IMR-90 (cell line): ENCODE results near the gene BIRC5. TPM values are rescaled to one million over a fixed set of nuclear protein-coding genes. Genes with fewer than 3 reads are reported as not detected.

Experiments used
- ATAC-seq: fragments of 200-7000 bp; cut with Tn5 transposase; 2 replicates; pipeline ENCODE4 v1.9.1; 2020; ENCODE audit warnings: low read depth, mild to moderate bottlenecking, moderate library complexity
- BruUV-seq: library from RNA; stranded (reverse); fragments of 400-500 nt; replicated peaks from 2 replicates; lab custom pipeline; 2021; lab: Mats Ljungman, UMichigan
- CTCF ChIA-PET: fragments of 300-600 bp; formaldehyde crosslinking; extraction: SDS; loops from one replicate; lab custom pipeline; 2021; ENCODE audit warnings: antibody characterized with exemption; lab: Yijun Ruan, JAX
- POLR2A ChIA-PET: fragments of 300-600 bp; sonication (Branson Sonifier 250); formaldehyde crosslinking; loops from one replicate; lab custom pipeline; 2022; ENCODE audit warnings: antibody characterized with exemption; ENCODE audit not compliant: unreplicated experiment; lab: Charles Lee
- DNase-seq: peaks from one replicate; pipeline ENCODE4 v3.0.0; 2013
- H2AFZ ChIP-seq: replicated peaks from 2 replicates; pipeline ENCODE3; 2013; ENCODE audit warnings: low read length, mild to moderate bottlenecking; ENCODE audit not compliant: poor library complexity
- H2AK5ac ChIP-seq: 2 replicates; pipeline ENCODE4 v1.6.1; 2013; ENCODE audit warnings: low read depth, low read length, inconsistent platforms
- H2AK9ac ChIP-seq: replicated peaks from 2 replicates; pipeline ENCODE3; 2013; ENCODE audit warnings: mild to moderate bottlenecking, low read depth, low read length, moderate library complexity; ENCODE audit not compliant: poor library complexity
- H2BK120ac ChIP-seq: 2 replicates; pipeline ENCODE4 v1.6.1; 2013; ENCODE audit warnings: low read depth, low read length, inconsistent platforms
- H2BK15ac ChIP-seq: 3 replicates; pipeline ENCODE4 v1.6.1; 2013; ENCODE audit warnings: low read depth, low read length, inconsistent platforms
- H2BK20ac ChIP-seq: 2 replicates; pipeline ENCODE4 v1.6.1; 2013; ENCODE audit warnings: low read depth, mild to moderate bottlenecking, inconsistent platforms, low read length, moderate library complexity
- H2BK5ac ChIP-seq: 2 replicates; pipeline ENCODE4 v1.6.1; 2013; ENCODE audit warnings: mild to moderate bottlenecking, low read depth, low read length, inconsistent platforms; ENCODE audit not compliant: poor library complexity, severe bottlenecking
- H3K14ac ChIP-seq: replicated peaks from 2 replicates; pipeline ENCODE4 v1.6.1; 2013; ENCODE audit warnings: low read depth, low read length, inconsistent platforms
- H3K18ac ChIP-seq: 2 replicates; pipeline ENCODE4 v1.6.1; 2013; ENCODE audit warnings: low read depth, low read length, control low read depth
- H3K23ac ChIP-seq: 2 replicates; pipeline ENCODE4 v1.6.1; 2013; ENCODE audit warnings: low read depth, low read length, inconsistent platforms
- H3K27ac ChIP-seq: 2 replicates; pipeline ENCODE4 v1.5.1; 2013; ENCODE audit warnings: mild to moderate bottlenecking, control low read depth, low read length; ENCODE audit not compliant: insufficient read depth
- H3K27me3 ChIP-seq: 2 replicates; pipeline ENCODE4 v1.6.1; 2013; ENCODE audit warnings: low read length; ENCODE audit not compliant: control insufficient read depth, insufficient read depth
- H3K36me3 ChIP-seq: 2 replicates; pipeline ENCODE4 v1.6.1; 2013; ENCODE audit warnings: low read length, mixed read lengths; ENCODE audit not compliant: control insufficient read depth, insufficient read depth
- H3K4ac ChIP-seq: 2 replicates; pipeline ENCODE4 v1.6.1; 2013; ENCODE audit warnings: low read depth, low read length, inconsistent platforms
- H3K4me1 ChIP-seq: 2 replicates; pipeline ENCODE4 v1.6.1; 2013; ENCODE audit warnings: low read length, mixed read lengths; ENCODE audit not compliant: control insufficient read depth, insufficient read depth
- H3K4me2 ChIP-seq: 2 replicates; pipeline ENCODE4 v1.6.1; 2013; ENCODE audit warnings: low read depth, mild to moderate bottlenecking, control low read depth, low read length, moderate library complexity
- H3K4me3 ChIP-seq: 2 replicates; pipeline ENCODE4 v1.5.1; 2013; ENCODE audit warnings: low read depth, mild to moderate bottlenecking, control low read depth, low read length, moderate library complexity; ENCODE audit not compliant: insufficient read depth
- H3K56ac ChIP-seq: 2 replicates; pipeline ENCODE4 v1.6.1; 2013; ENCODE audit warnings: low read length, inconsistent platforms; ENCODE audit not compliant: insufficient read depth; ENCODE audit errors: extremely low read depth
- H3K79me1 ChIP-seq, 2 experiments: 2 replicates each; pipeline ENCODE4 v1.6.1; 2013; ENCODE audit warnings: low read length in 2 of 2, inconsistent platforms in 1 of 2, low read depth in 1 of 2
- H3K9ac ChIP-seq: 2 replicates; pipeline ENCODE4 v1.6.1; 2013; ENCODE audit warnings: low read depth, low read length, control low read depth
- H3K9me1 ChIP-seq: 2 replicates; pipeline ENCODE4 v1.6.1; 2013; ENCODE audit warnings: low read length, inconsistent platforms; ENCODE audit not compliant: insufficient read depth
- H3K9me3 ChIP-seq: 2 replicates; pipeline ENCODE4 v1.6.1; 2013; ENCODE audit warnings: low read length; ENCODE audit not compliant: control insufficient read depth, insufficient read depth
- H4K20me1 ChIP-seq: 2 replicates; pipeline ENCODE4 v1.6.1; 2013; ENCODE audit warnings: low read length, inconsistent platforms; ENCODE audit not compliant: insufficient read depth
- H4K5ac ChIP-seq: 2 replicates; pipeline ENCODE4 v1.6.1; 2013; ENCODE audit warnings: mild to moderate bottlenecking, low read depth, low read length, control low read depth
- H4K8ac ChIP-seq, 2 experiments: 2 replicates each; pipeline ENCODE4 v1.6.1; 2013; ENCODE audit warnings: low read depth in 2 of 2, low read length in 2 of 2, control low read depth in 1 of 2, inconsistent platforms in 1 of 2
- H4K91ac ChIP-seq: 2 replicates; pipeline ENCODE4 v1.6.1; 2013; ENCODE audit warnings: low read depth, low read length, inconsistent platforms; ENCODE audit not compliant: insufficient read depth
- CEBPB ChIP-seq: IDR thresholded peaks from 2 replicates; pipeline ENCODE4 v1.6.1; 2012; ENCODE audit warnings: low read depth, low read length, improper control_type of control experiment
- FOS ChIP-seq: fragments of 150-350 bp; IDR thresholded peaks from 2 replicates; pipeline ENCODE4 v1.6.1; 2016; ENCODE audit warnings: low read depth, low read length
- MAFK ChIP-seq: IDR thresholded peaks from 2 replicates; pipeline ENCODE4 v1.6.1; 2012; ENCODE audit warnings: low read depth, low read length, improper control_type of control experiment
- MAZ ChIP-seq: IDR thresholded peaks from 2 replicates; pipeline ENCODE4 v1.6.1; 2012; ENCODE audit warnings: low read depth, mild to moderate bottlenecking, low read length, improper control_type of control experiment, moderate library complexity, borderline replicate concordance
- MXI1 ChIP-seq: IDR thresholded peaks from 2 replicates; pipeline ENCODE4 v1.6.1; 2012; ENCODE audit warnings: low read depth, mild to moderate bottlenecking, low read length, moderate library complexity, borderline replicate concordance
- NFE2L2 ChIP-seq: fragments of 150-350 bp; IDR thresholded peaks from 2 replicates; pipeline ENCODE4 v1.6.1; 2016; ENCODE audit warnings: low read depth, mild to moderate bottlenecking, low read length
- POLR2A ChIP-seq: IDR thresholded peaks from 2 replicates; pipeline ENCODE4 v1.6.1; 2012; ENCODE audit warnings: mild to moderate bottlenecking, low read depth, low read length
- RCOR1 ChIP-seq: IDR thresholded peaks from 2 replicates; pipeline ENCODE4 v1.6.1; 2012; ENCODE audit warnings: mild to moderate bottlenecking, low read length, improper control_type of control experiment; ENCODE audit not compliant: insufficient replicate concordance
- RFX5 ChIP-seq: IDR thresholded peaks from 2 replicates; pipeline ENCODE4 v1.8.0; 2012; ENCODE audit warnings: low read depth, mild to moderate bottlenecking, low read length, moderate library complexity
- SMC3 ChIP-seq: fragments of 150-350 bp; IDR thresholded peaks from 2 replicates; pipeline ENCODE4 v1.6.1; 2016; ENCODE audit warnings: low read depth, mild to moderate bottlenecking, antibody characterized with exemption, low read length, moderate library complexity
- WGBS, 2 experiments: methylation state at CpG; one replicate each; pipeline versions ENCODE4 v1.1.5 to v1.1.7; 2013; ENCODE audit warnings: missing lambda C conversion rate in 2 of 2; ENCODE audit not compliant: insufficient read length in 1 of 2; ENCODE audit errors: extremely low coverage in 2 of 2; 5-methylcytosine and 5-hydroxymethylcytosine counted together
- dilution Hi-C: fragments of 300-500 bp; cut with HindIII; formaldehyde crosslinking; loops from one replicate; pipeline ENCODE4 v1.14.3; 2018; ENCODE audit warnings: low sequenced_read_pairs; ENCODE audit not compliant: unreplicated experiment
- in situ Hi-C: fragments of 300-500 bp; cut with MboI; formaldehyde crosslinking; loops from 3 replicates; pipeline ENCODE4 v1.14.3; 2019; ENCODE audit warnings: low sequenced_read_pairs, inconsistent platforms, mixed read lengths
- intact Hi-C: fragments of 100-400 bp; cut with micrococcal nuclease; formaldehyde crosslinking; loops from 2 replicates; pipeline ENCODE4 v1.10.0; 2022
- polyA plus RNA-seq, 3 experiments: library from polyadenylated mRNA; depleted of rRNA; stranded (reverse); fragments of >200 nt; gene quantifications; 2 replicates each; pipeline ENCODE4 v1.2.3, GENCODE V29; 2012; ENCODE audit warnings: low replicate concordance in 1 of 3
- total RNA-seq: library from RNA; depleted of rRNA; stranded (reverse); fragments of >200 nt; gene quantifications from 2 replicates; pipeline ENCODE4 v1.2.3, GENCODE V29; 2012
- TF ChIP-seq, protein P1 (sequence below): fragments of 150-350 bp; IDR thresholded peaks from 2 replicates; pipeline ENCODE4 v1.6.1; 2017; ENCODE audit warnings: mild to moderate bottlenecking, antibody characterized with exemption, low read length, low read depth
- TF ChIP-seq, protein P2 (sequence below): conservative IDR thresholded peaks from 2 replicates; pipeline ENCODE4 v1.5.1; 2012; ENCODE audit warnings: mild to moderate bottlenecking, low read depth, low read length, improper control_type of control experiment

Gene BIRC5
- total and polyA plus RNA-seq, 2 of the 4 experiments (the other 2 are of a cell fraction), result 16.6 to 52.7 TPM

DNA sequence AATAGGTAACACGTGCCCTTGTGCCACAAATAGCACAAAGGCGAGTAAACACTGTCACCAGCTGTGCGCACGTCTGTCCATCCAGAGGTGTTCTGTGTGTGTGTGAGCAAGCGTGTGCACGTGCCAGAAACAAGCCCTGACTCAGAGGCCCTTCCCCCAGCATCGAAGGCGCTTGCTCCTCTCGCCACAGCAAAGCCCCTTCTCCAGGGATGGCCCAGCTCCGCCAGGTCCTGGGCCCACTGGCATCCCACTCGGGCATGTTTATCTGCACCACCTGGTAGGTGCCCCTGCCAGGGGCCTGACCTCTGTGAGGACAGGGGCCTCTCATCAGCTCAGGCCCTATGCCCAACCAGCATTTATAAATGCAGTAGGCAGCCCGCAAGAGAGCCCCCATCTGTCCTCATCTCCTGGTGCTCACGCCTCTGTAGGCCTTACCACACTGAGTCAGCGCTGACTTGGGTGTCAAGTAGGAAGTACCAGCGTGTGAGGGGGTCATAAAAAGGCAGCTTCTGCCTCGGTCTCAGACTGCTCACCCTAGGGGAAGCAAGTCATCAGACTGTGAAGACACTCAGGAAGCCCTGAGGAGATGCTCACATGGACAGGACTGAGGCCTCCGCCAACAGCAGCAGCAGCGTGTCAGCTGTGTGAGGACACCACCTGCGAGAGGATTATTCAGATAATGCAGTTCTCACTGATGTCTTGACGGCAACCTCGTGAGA is 28.1 kb downstream of the BIRC5 start (continued):
- no peak for TF ChIP-seq RCOR1
- TF ChIP-seq MAZ, result no peak

DNA sequence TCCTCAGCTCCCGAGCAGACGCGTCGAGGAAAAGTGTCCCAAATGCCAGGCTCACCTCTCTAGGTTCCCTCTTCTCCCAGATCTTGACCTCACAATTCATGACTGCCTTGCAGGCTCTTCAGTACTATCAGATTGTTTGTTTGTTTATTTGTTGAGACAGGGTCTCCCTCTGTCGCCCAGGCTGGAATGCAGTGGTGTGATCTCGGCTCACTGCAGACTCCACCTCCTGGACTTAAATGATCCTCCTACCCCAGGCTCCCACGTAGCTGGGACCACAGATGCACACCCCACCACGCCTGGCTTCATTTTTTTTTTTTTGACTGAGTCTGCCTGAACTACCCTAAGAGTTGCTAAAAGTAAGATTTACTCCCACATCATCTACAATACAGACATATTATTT is 33.3 kb downstream of the BIRC5 start:
- Histone ChIP-seq H2AK9ac (no peak overlapping the region), H2BK120ac (no peak overlapping the region), H3K9me3 (no peaks in the 10 kb centered on the region), H3K27me3 (peaks cover 3% of the 10 kb centered on the region; the same call in 1 of the 2 replicates), H2AK5ac (no peak overlapping the region), H3K79me1 (no peaks in the 10 kb centered on the region), H4K5ac (no peak overlapping the region), H3K4me3 (no peak overlapping the region), H4K20me1 (no peaks in the 10 kb centered on the region), H3K4ac (no peak overlapping the region), H3K18ac (no peak overlapping the region), H2AFZ (no peak overlapping the region), H3K9ac (no peak overlapping the region), H2BK15ac (no peak overlapping the region), H3K56ac (no peak overlapping the region; the same call in 1 of the 2 replicates), H4K8ac (no peak overlapping the region; a peak in 1 of 4 replicates), H3K36me3 (no peaks in the 10 kb centered on the region), H3K4me2 (no peak overlapping the region), H4K91ac (no peak overlapping the region), H3K27ac (no peak overlapping the region), H2BK20ac (no peak overlapping the region), H3K14ac (no peak overlapping the region), H3K23ac (no peak overlapping the region), H3K4me1 (peaks cover 5% of the 10 kb centered on the region; the same call in 1 of the 2 replicates), H3K9me1 (no peaks in the 10 kb centered on the region), H2BK5ac (no peak overlapping the region)
- BruUV-seq, result no TSS peak
- CTCF ChIA-PET, result interaction anchor here (1.0 kb wide), 1 partner anchor 22 kb away, joined by 4 read pairs; no protein-coding TSS in a partner anchor
- TF ChIP-seq SMC3 (no peak), RCOR1 (no peak), MAFK (no peak), CEBPB (no peak), POLR2A (no peak), MAZ (no peak), NFE2L2 (no peak), MXI1 (no peak), FOS (no peak), RFX5 (no peak)
- TF ChIP-seq, protein P1, sequence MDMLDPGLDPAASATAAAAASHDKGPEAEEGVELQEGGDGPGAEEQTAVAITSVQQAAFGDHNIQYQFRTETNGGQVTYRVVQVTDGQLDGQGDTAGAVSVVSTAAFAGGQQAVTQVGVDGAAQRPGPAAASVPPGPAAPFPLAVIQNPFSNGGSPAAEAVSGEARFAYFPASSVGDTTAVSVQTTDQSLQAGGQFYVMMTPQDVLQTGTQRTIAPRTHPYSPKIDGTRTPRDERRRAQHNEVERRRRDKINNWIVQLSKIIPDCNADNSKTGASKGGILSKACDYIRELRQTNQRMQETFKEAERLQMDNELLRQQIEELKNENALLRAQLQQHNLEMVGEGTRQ, result no peak
- TF ChIP-seq, protein P2, sequence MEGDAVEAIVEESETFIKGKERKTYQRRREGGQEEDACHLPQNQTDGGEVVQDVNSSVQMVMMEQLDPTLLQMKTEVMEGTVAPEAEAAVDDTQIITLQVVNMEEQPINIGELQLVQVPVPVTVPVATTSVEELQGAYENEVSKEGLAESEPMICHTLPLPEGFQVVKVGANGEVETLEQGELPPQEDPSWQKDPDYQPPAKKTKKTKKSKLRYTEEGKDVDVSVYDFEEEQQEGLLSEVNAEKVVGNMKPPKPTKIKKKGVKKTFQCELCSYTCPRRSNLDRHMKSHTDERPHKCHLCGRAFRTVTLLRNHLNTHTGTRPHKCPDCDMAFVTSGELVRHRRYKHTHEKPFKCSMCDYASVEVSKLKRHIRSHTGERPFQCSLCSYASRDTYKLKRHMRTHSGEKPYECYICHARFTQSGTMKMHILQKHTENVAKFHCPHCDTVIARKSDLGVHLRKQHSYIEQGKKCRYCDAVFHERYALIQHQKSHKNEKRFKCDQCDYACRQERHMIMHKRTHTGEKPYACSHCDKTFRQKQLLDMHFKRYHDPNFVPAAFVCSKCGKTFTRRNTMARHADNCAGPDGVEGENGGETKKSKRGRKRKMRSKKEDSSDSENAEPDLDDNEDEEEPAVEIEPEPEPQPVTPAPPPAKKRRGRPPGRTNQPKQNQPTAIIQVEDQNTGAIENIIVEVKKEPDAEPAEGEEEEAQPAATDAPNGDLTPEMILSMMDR, result no peak
- intact Hi-C loops, result no loop called here
- ATAC-seq, result no peak
- dilution Hi-C loops, result no loop called here
- no CpG with 5 or more reads among the region's 8 CpGs for WGBS, 2 experiments
- in situ Hi-C loops, result loop anchor here (10.0 kb wide), 1 partner anchor 133 kb away; no protein-coding TSS in a partner anchor
- POLR2A ChIA-PET, result no interaction called here
- DNase-seq, result no peak
